GM23338 (cell line): ENCODE results near the gene ITGA2. TPM values are rescaled to one million over a fixed set of nuclear protein-coding genes. Genes with fewer than 3 reads are reported as not detected.

Experiments used
- ATAC-seq: fragments of 200-7000 bp; cut with Tn5 transposase; 3 replicates; pipeline ENCODE4 v1.9.1; 2020
- DNase-seq: peaks from one replicate; pipeline ENCODE4 v3.0.0-alpha.2; 2015; ENCODE audit warnings: low spot score
- H2AFZ ChIP-seq: fragments of 200-600 bp; sonication (generic); 2 replicates; pipeline ENCODE4 v1.8.0; 2016; ENCODE audit warnings: antibody characterized with exemption, mild to moderate bottlenecking, moderate library complexity
- H3F3A ChIP-seq: fragments of 200-600 bp; sonication (generic); replicated peaks from 2 replicates; pipeline ENCODE4 v1.8.0; 2017; ENCODE audit warnings: antibody characterized with exemption, mixed run types, low read depth
- H3K27ac ChIP-seq: fragments of 200-600 bp; sonication (generic); 2 replicates; pipeline ENCODE4 v1.6.1; 2016; ENCODE audit warnings: low read depth
- H3K27me3 ChIP-seq: fragments of 200-600 bp; sonication (generic); 2 replicates; pipeline ENCODE4 v1.8.0; 2016; ENCODE audit warnings: mild to moderate bottlenecking, mixed run types, moderate library complexity; ENCODE audit not compliant: insufficient read depth
- H3K36me3 ChIP-seq: fragments of 200-600 bp; sonication (generic); 2 replicates; pipeline ENCODE4 v1.8.0; 2016; ENCODE audit warnings: mild to moderate bottlenecking; ENCODE audit not compliant: insufficient read depth
- H3K4me1 ChIP-seq: fragments of 200-600 bp; sonication (generic); 2 replicates; pipeline ENCODE4 v1.8.0; 2016; ENCODE audit warnings: mild to moderate bottlenecking, moderate library complexity; ENCODE audit not compliant: insufficient read depth
- H3K4me2 ChIP-seq: fragments of 200-600 bp; sonication (generic); 2 replicates; pipeline ENCODE4 v1.7.1; 2017; ENCODE audit warnings: mixed run types
- H3K4me3 ChIP-seq: fragments of 200-600 bp; sonication (generic); 2 replicates; pipeline ENCODE4 v1.6.1; 2016; ENCODE audit warnings: mixed run types
- H3K79me2 ChIP-seq: fragments of 200-600 bp; sonication (generic); replicated peaks from 2 replicates; pipeline ENCODE4 v1.8.0; 2017; ENCODE audit warnings: mild to moderate bottlenecking; ENCODE audit not compliant: insufficient read depth
- H3K9me2 ChIP-seq: fragments of 200-600 bp; sonication (generic); 2 replicates; pipeline ENCODE4 v1.8.0; 2017; ENCODE audit not compliant: insufficient read depth
- H4K20me1 ChIP-seq: fragments of 200-600 bp; sonication (generic); replicated peaks from 2 replicates; pipeline ENCODE4 v1.8.0; 2017; ENCODE audit warnings: mild to moderate bottlenecking; ENCODE audit not compliant: insufficient read depth
- H3K27ac Mint-ChIP-seq: 2 replicates; pipeline ENCODE4 v1.8.0; 2020; ENCODE audit warnings: inconsistent platforms, mild to moderate bottlenecking, moderate library complexity, mixed read lengths
- H3K27me3 Mint-ChIP-seq: 3 replicates; pipeline ENCODE4 v1.8.0; 2022; ENCODE audit warnings: low read depth, mild to moderate bottlenecking, moderate library complexity, mixed read lengths, inconsistent platforms; ENCODE audit not compliant: insufficient read depth, poor library complexity
- H3K36me3 Mint-ChIP-seq: 3 replicates; pipeline ENCODE4 v1.8.0; 2021; ENCODE audit warnings: low read depth, mild to moderate bottlenecking, inconsistent platforms, moderate library complexity, mixed read lengths
- H3K4me1 Mint-ChIP-seq: 3 replicates; pipeline ENCODE4 v1.8.0; 2020; ENCODE audit warnings: mild to moderate bottlenecking, inconsistent platforms, mixed read lengths
- H3K4me3 Mint-ChIP-seq: 3 replicates; pipeline ENCODE4 v1.8.0; 2021; ENCODE audit warnings: moderate library complexity, mild to moderate bottlenecking, inconsistent platforms, mixed read lengths
- H3K9me3 Mint-ChIP-seq: 3 replicates; pipeline ENCODE4 v1.8.0; 2020; ENCODE audit warnings: moderate library complexity, mild to moderate bottlenecking, inconsistent platforms, mixed read lengths
- CREB1 ChIP-seq: fragments of 250-450 bp; sonication (Bioruptor Pico); IDR thresholded peaks from 2 replicates; pipeline ENCODE4 v1.5.0; 2020; ENCODE audit warnings: low read depth, mild to moderate bottlenecking, moderate library complexity
- ETS1 ChIP-seq: IDR thresholded peaks from 2 replicates; pipeline ENCODE4 v1.6.1; 2016; ENCODE audit warnings: antibody characterized with exemption
- EZH2 ChIP-seq: fragments of 200-600 bp; sonication (generic); IDR thresholded peaks from one replicate; pipeline ENCODE4 v1.8.0; 2017; ENCODE audit warnings: antibody characterized with exemption, mild to moderate bottlenecking, low read depth; ENCODE audit not compliant: unreplicated experiment
- EZH2phosphoT487 ChIP-seq: fragments of 200-600 bp; sonication (generic); IDR thresholded peaks from one replicate; pipeline ENCODE4 v1.8.1; 2018; ENCODE audit warnings: antibody characterized with exemption; ENCODE audit not compliant: unreplicated experiment
- JUNB ChIP-seq: IDR thresholded peaks from one replicate; pipeline ENCODE4 v1.6.1; 2016; ENCODE audit warnings: antibody characterized with exemption; ENCODE audit not compliant: unreplicated experiment
- NANOG ChIP-seq: IDR thresholded peaks from 2 replicates; pipeline ENCODE4 v1.6.1; 2016; ENCODE audit warnings: antibody characterized with exemption, borderline replicate concordance
- REST ChIP-seq: IDR thresholded peaks from one replicate; pipeline ENCODE4 v1.6.1; 2018; ENCODE audit warnings: antibody characterized with exemption; ENCODE audit not compliant: unreplicated experiment
- STAT1 ChIP-seq: IDR thresholded peaks from one replicate; pipeline ENCODE4 v1.6.1; 2016; ENCODE audit warnings: antibody characterized with exemption; ENCODE audit not compliant: unreplicated experiment
- ZNF114 ChIP-seq: fragments of 250-450 bp; sonication (Bioruptor Pico); IDR thresholded peaks from 2 replicates; pipeline ENCODE4 v1.5.0; 2020; ENCODE audit warnings: mild to moderate bottlenecking, moderate library complexity
- ZNF331 ChIP-seq: fragments of 250-450 bp; sonication (Bioruptor Pico); IDR thresholded peaks from 2 replicates; pipeline ENCODE4 v1.5.0; 2020; ENCODE audit warnings: low read depth, mild to moderate bottlenecking, moderate library complexity
- ZNF462 ChIP-seq: fragments of 250-450 bp; sonication (Bioruptor Pico); IDR thresholded peaks from 2 replicates; pipeline ENCODE4 v1.5.0; 2020; ENCODE audit warnings: mild to moderate bottlenecking, moderate library complexity
- polyA plus RNA-seq: library from polyadenylated mRNA; unstranded; fragments of >200 nt; fragmentation: Nextera tagmentation; extraction: Ambion mirVana; gene quantifications from 2 replicates; pipeline ENCODE4 v1.2.1, GENCODE V29; 2016
- total RNA-seq: library from RNA; depleted of rRNA; stranded (reverse); fragments of >200 nt; shearing (Covaris generic); gene quantifications from 2 replicates; pipeline ENCODE4 v1.2.3, GENCODE V29; 2014

ITGA2 gene
- total and polyA plus RNA-seq, 2 experiments from 2014 or later, result 2.6 to 7.1 TPM

- Histone ChIP-seq H3K4me3 (no peak overlapping the region), H3K79me2 (no peaks in the 10 kb centered on the region), H3K9me2 (no peaks in the 10 kb centered on the region), H3K27me3 (no peaks in the 10 kb centered on the region), H3K36me3 (no peaks in the 10 kb centered on the region), H3K4me2 (no peak overlapping the region), H3K4me1 (peaks cover 9% of the 10 kb centered on the region; the same call in 1 of the 2 replicates), H3K27ac (no peak overlapping the region), H3F3A (no peaks in the 10 kb centered on the region), H4K20me1 (no peaks in the 10 kb centered on the region), H2AFZ (no peak overlapping the region)
- Mint-ChIP-seq H3K4me1 (peaks cover 15% of the 10 kb centered on the region), H3K4me3 (no peak overlapping the region), H3K9me3 (no peaks in the 10 kb centered on the region), H3K36me3 (no peaks in the 10 kb centered on the region), H3K27ac (no peak overlapping the region), H3K27me3 (peaks cover under 1% of the 10 kb centered on the region)
- DNase-seq (no peak), ATAC-seq (no peak)
- no peak for TF ChIP-seq ZNF114 (CRISPR knock-in tag)
- no peak for TF ChIP-seq JUNB
- TF ChIP-seq ZNF331 (CRISPR knock-in tag), result no peak
These were observed 36.7 kb upstream of the ITGA2 start for GRCh38 chr5:52952483-52952882.

GRCh38 chr5:52956014-52956413 is 33.1 kb upstream of the ITGA2 start:
- Mint-ChIP-seq H3K9me3 (no peaks in the 10 kb centered on the region), H3K4me3 (no peak overlapping the region), H3K27me3 (peaks cover 1% of the 10 kb centered on the region), H3K27ac (peak overlapping the region; percentile 64; the same call in 1 of the 2 replicates), H3K36me3 (no peaks in the 10 kb centered on the region), H3K4me1 (peaks cover 20% of the 10 kb centered on the region)
- no peak overlapping the region for H3K4me2 ChIP-seq
- H3K27me3 ChIP-seq, result no peaks in the 10 kb centered on the region
- H3K79me2 ChIP-seq, result no peaks in the 10 kb centered on the region
- DNase-seq (no peak), ATAC-seq (no peak)
- no peak overlapping the region for H3K27ac ChIP-seq
- H3K9me2 ChIP-seq, result no peaks in the 10 kb centered on the region
- no peaks in the 10 kb centered on the region for H4K20me1 ChIP-seq
- no peaks in the 10 kb centered on the region for H3K36me3 ChIP-seq
- H3K4me1 ChIP-seq, result peaks cover 9% of the 10 kb centered on the region; the same call in 1 of the 2 replicates
- no peak overlapping the region for H3K4me3 ChIP-seq
- no peak overlapping the region for H2AFZ ChIP-seq
- H3F3A ChIP-seq, result no peaks in the 10 kb centered on the region
- TF ChIP-seq EZH2 (no peak), NANOG (no peak), JUNB (no peak), ZNF331 (CRISPR knock-in tag) (no peak), ZNF114 (CRISPR knock-in tag) (no peak), ZNF462 (CRISPR knock-in tag) (no peak), CREB1 (CRISPR knock-in tag) (no peak), EZH2phosphoT487 (no peak), ETS1 (no peak), REST (no peak), STAT1 (no peak)
